Forelimb muscle (tissue), 1 donor: Measurements from ENCODE around the gene MOK. TPM values are rescaled to one million over a fixed set of nuclear protein-coding genes. Genes with fewer than 3 reads are reported as not detected.
"Not testable (repeated sequence)": the region's sequence is repeated elsewhere in the genome, so short reads cannot be mapped to it uniquely, and the experiment has no call there.

Source experiments
- DNase-seq: peaks from one replicate; pipeline ENCODE4 v3.0.0-alpha.2; 2013; ENCODE audit warnings: low read depth
- polyA plus RNA-seq: library from polyadenylated mRNA; unstranded; fragments of 120-200 nt; gene quantifications from one replicate; pipeline ENCODE4 v1.2.1, GENCODE V29; 2013; ENCODE audit not compliant: insufficient read length

The MOK gene, protein sequence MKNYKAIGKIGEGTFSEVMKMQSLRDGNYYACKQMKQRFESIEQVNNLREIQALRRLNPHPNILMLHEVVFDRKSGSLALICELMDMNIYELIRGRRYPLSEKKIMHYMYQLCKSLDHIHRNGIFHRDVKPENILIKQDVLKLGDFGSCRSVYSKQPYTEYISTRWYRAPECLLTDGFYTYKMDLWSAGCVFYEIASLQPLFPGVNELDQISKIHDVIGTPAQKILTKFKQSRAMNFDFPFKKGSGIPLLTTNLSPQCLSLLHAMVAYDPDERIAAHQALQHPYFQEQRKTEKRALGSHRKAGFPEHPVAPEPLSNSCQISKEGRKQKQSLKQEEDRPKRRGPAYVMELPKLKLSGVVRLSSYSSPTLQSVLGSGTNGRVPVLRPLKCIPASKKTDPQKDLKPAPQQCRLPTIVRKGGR
- polyA plus RNA-seq = 8.6 TPM

DNA sequence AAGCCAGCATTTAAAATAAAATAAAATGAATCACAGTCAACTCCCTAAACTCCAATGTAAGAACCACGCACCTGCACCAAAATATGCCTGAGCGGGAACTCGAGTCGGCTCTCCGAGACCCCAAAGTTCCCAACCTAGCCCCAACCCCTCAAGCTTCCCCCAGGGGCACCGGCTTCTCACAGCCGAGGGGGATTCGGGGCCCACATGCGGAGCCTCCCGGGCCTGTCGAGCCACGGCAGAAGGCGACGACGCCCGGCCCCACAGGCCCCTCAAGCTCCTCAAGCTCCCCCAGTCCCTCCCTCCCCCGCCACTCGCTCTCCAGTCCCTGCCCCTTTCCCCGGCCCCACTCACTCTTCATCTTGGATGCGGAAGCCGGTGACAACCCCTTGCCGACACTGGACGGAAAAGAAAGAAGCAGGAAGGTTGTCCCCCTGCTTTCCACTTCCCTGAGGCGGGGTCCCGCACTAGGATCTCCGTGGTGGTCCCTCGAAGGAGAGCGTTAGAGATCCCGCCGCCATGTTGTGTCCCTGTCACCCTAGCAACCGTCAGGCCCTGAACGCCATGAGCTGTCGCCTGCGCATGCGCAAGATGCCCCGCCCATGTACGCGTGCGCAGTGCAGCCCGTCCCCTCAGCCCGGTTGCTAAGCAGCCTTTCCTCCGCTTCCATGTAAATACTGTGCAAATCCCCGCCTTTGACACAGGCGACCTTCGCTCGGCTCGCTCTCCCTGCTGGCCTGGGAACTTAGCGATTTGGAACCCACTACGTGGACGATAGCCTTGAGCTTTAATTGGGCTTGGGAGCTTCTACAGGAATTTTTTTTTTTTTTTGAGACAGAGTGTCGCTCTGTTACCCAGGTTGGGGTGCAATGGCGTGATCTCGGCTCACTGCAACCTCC, at the start of gene MOK:
MOK (minus strand) TSS at position 554 of the 896 bp plus-strand sequence; CDS start at position 358, 196 bp downstream.
- peak; percentile 92 for DNase-seq

GRCh38 chr14:102353126-102353619, 48.2 kb upstream of the MOK start:
- no peak for DNase-seq

GRCh38 chr14:102352213-102352612, 47.2 kb upstream of the MOK start:
- DNase-seq = no peak

- DNase-seq = not testable (repeated sequence)
Measured at GRCh38 chr14:102351593-102351992, 46.6 kb upstream of the MOK start.

- no peak for DNase-seq
Measured at GRCh38 chr14:102351023-102351422, 46.1 kb upstream of the MOK start.

GRCh38 chr14:102348376-102348775, 43.4 kb upstream of the MOK start:
- no peak for DNase-seq

- DNase-seq = no peak
Measured at GRCh38 chr14:102346645-102347044, 41.7 kb upstream of the MOK start.

DNA sequence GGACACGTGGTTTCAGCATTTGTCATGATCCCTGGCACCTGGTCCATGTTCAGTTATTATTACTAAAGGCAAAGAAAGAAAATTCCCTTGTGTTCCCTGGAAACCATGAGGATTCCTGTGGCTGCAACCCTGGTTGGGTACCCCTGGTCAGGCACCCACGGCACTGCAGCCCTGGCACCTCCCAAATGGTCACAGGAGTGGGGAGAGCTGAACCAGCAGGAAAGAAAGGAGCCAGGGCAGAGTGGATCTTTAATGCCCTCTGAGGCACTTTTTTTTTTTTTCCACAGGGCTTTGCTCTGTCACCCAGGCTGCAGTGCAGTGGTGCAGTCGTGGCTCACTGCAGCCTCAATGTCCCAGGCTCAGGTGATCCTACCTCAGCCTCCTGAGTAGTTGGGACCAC, 40.3 kb upstream of the MOK start:
- DNase-seq = no peak

GRCh38 chr14:102344485-102344884, 39.5 kb upstream of the MOK start:
- DNase-seq = no peak

- DNase-seq = no peak
Measured at GRCh38 chr14:102344084-102344483, 39.1 kb upstream of the MOK start.

- no peak for DNase-seq
Measured at GRCh38 chr14:102342238-102342637, 37.3 kb upstream of the MOK start.

- no peak for DNase-seq
Measured at GRCh38 chr14:102341566-102341965, 36.6 kb upstream of the MOK start.

- no peak for DNase-seq
Measured at GRCh38 chr14:102338724-102339123, 33.8 kb upstream of the MOK start.

- no peak for DNase-seq
Measured at GRCh38 chr14:102335163-102335562, 30.2 kb upstream of the MOK start.

GRCh38 chr14:102333795-102334705, 29.1 kb upstream of the MOK start:
- no peak for DNase-seq

DNA sequence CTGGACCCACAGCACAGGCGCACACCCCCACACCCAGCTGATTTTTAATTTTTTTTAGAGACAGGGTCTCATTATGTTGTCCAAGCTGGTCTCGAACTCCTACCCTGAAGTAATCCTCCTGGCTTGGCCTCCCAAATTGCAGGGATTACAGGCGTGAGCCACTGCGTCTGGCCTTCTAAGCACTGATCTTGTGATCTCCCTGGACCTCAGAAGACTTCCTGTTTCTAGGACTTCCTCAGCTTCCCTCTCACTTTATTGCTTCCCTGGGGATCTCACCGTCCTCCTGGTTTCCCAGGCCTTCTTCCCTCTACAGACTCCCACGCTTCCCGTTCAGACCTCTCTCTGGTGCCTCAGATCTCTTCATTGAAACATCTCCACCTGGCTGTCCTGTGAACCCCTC, 28.4 kb upstream of the MOK start:
- DNase-seq = no peak

GRCh38 chr14:102330806-102331205, 25.8 kb upstream of the MOK start:
- no peak for DNase-seq

DNA sequence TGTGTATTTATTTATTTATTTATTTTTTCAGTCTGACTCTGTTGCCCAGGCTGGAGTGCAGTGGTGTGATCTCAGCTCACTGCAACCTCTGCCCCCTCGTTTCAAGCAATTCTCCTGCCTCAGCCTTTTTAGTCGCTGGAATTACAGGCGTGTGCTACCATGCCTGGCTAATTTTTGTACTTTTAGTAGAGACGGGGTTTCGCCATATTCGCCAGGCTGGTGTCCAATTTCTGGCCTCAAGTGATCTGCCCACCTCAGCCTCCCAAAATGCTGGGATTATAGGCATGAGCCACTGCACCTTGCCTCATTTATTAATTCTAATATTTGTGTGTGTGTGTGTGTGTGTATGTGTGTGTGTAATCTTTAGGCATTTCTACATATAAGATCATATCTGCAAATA, 24.4 kb upstream of the MOK start:
- DNase-seq = not testable (repeated sequence)

GRCh38 chr14:102326583-102326982, 21.6 kb upstream of the MOK start:
- no peak for DNase-seq

GRCh38 chr14:102325791-102326345, 20.9 kb upstream of the MOK start:
- DNase-seq = no peak

DNA sequence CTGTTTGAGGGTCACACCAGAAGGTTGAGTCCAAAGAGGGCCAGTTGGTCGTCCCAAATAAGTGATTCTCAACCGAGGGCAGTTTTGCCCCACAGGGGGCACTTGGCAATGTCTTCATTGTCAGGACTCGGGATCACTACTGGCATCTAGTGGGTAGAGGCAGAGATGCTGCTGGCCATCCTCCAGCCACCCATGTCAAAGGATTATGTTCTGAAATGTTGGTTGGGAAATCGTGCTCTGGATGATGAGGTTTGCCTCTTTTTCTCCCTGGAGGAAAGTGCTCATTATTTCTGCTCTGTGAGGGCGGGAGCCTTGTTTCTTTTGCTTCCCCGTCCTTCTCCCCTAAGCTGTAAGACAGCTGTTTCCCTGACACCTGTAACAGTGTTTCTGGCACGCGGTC, 18.1 kb upstream of the MOK start:
- no peak for DNase-seq
